ENCODE measurements around the gene VSIG4.

Gene VSIG4

DNA sequence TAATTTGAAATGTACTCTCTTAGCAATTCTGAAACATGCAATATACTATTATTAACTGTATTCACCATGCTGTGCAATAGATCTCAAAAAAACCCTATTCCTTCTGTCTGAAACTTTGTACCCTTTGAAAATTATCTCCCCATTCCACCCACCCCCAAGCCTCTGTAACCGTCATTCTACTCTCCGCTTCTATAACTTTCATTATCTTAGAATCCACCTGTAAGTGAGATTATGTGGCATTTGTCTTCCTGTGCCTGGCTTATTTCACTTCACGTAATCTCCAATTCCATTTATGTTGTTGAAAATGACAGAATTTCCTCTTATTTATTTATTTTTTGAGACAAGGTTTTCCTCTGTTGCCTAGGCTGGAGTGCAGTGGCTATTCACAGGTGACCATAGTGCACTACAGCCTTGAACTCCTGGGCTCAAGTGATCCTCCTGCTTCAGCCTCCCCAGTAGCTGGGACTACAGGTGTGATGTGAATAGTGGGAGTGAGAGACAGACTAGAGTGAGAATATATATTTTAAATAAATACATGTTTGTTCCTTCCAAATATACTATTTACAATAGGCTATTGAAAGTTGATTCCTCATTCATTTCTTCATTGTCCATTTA lies 30.5 kb downstream of the VSIG4 start:
- DNase-seq (ENCODE audit: low read depth), result no peak
- no peak overlapping the region for H3K4me3 ChIP-seq (ENCODE audit: low read length)
- TF ChIP-seq, protein P1, sequence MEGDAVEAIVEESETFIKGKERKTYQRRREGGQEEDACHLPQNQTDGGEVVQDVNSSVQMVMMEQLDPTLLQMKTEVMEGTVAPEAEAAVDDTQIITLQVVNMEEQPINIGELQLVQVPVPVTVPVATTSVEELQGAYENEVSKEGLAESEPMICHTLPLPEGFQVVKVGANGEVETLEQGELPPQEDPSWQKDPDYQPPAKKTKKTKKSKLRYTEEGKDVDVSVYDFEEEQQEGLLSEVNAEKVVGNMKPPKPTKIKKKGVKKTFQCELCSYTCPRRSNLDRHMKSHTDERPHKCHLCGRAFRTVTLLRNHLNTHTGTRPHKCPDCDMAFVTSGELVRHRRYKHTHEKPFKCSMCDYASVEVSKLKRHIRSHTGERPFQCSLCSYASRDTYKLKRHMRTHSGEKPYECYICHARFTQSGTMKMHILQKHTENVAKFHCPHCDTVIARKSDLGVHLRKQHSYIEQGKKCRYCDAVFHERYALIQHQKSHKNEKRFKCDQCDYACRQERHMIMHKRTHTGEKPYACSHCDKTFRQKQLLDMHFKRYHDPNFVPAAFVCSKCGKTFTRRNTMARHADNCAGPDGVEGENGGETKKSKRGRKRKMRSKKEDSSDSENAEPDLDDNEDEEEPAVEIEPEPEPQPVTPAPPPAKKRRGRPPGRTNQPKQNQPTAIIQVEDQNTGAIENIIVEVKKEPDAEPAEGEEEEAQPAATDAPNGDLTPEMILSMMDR (conservative IDR thresholded peaks at IDR 0.05; ENCODE audit: low read length), result no peak

DNA sequence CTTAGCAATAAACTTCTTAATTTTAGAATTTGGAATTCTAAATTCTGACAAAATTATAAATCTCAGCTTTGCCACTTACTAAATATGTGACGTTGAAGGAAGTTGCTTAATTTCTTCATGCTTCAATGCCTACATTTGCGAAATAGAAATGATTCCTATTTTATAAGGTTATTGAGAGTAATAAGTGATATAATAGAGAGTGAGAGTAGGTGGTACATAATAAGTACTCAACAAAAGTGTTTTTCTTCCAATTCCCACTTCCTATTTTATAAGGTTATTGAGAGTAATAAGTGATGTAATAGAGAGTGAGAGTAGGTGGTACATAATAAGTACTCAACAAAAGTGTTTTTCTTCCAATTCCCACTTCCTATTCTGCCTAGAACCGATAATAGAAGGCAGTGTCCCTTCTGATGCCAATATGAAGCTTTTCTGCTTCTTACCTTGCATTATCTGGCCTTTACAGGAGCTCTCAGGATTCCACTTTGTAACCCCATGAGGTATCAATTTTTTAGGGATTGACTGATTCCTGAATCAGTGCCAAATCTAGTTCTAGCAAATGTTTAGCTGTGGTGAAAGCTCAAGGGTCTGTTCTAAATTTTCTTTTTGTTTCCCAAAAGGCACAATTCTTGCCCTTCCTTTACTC lies 31.4 kb downstream of the VSIG4 start:
- DNase-seq (ENCODE audit: low read depth), result no peak
- H3K4me3 ChIP-seq (ENCODE audit: low read length), result no peak overlapping the region
- TF ChIP-seq, protein P1 (conservative IDR thresholded peaks at IDR 0.05; ENCODE audit: low read length), result no peak

DNA sequence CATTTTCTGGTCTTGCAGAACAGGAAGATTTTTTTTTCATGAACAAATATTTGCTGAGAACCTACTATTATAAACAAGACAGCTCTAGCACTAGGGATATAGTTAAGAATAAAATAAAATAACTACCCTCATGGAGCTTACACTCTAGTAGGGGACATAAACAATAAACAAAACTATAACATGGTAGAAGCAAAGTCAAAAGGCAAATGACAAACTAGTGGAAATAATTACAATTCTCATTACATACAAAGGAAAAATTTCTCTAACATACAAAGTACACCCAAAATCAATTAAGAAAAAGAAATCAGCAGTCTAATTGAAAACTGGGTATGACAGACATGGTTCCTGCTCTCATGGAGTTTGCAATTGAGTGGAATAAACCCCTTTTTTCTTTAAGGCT lies 32.0 kb downstream of the VSIG4 start:
- no peak for DNase-seq (ENCODE audit: low read depth)
- H3K4me3 ChIP-seq (ENCODE audit: low read length), result no peak overlapping the region
- TF ChIP-seq, protein P1 (conservative IDR thresholded peaks at IDR 0.05; ENCODE audit: low read length), result no peak

DNA sequence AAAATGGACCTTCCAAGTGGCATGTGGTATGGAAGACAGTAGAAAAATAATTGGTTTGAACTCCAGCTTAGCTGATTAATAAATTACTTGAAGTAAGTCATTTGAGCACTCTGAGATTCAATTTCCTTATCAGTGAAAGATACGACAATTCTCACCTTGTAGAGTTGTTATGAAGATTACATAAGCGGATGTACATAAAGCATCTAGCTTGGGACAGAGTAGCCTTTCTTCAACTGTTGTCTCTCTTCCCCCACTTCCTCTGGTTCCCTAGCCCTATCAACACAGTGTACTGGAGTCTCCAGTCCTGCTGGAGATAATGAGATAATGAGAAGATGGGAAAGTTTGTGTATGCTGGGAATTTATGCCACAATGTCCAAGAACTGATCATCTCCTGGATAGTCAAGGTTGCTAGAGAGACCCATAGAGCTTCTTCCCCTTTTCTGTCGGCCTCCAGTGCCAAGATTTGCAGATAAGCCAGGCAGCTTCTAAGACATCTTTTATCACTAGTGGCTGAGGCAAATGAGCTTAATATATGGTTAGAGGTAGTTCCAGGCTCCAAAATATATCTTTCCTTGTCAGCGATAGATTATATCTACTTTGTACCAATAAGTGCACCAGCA lies 33.9 kb downstream of the VSIG4 start:
- DNase-seq (ENCODE audit: low read depth), result no peak
- TF ChIP-seq, protein P1 (conservative IDR thresholded peaks at IDR 0.05; ENCODE audit: low read length), result no peak
- no peak overlapping the region for H3K4me3 ChIP-seq (ENCODE audit: low read length)

DNA sequence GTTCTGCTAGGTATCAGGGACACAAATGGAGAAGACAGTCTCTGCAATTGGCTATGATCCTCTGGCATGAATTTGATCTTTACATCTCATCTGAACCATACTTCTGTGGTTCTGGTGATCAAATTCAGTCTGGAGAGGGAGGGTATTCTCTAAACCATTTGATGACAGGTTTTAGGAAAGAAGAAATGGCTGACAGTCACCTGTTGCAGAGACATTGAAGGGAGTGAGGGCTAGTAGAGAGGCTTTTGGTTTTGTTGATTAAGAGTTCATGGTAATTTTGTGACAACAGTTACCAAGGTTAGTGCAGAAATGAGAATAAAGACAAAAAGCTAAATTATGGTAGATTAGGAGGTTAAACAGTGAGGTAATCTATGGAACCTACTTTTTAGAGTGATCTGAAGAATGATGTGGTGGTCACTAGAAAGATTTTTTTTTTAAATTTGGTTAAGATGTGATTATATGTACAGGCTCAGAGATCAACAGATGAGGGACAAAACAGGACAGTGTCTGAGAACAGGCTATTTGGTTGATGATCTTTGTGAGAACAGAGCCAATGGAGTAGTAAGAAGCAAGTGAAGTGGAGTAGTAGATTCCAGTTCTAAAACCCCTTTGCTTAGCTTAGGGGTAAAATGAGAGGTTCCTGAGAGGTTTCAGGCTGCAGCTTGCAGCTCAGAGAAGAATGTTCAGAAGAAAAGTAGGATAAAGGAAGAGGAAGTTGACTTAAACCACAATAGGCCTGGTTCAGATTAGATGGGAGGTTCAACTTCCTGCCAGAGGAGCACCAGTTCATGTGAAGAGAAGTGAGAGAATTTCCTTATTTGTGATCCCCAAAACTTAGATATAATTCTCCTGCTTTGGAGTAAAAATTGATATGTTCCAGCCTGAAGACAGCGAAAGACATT lies 34.7 kb downstream of the VSIG4 start:
- TF ChIP-seq, protein P1 (conservative IDR thresholded peaks at IDR 0.05; ENCODE audit: low read length), result no peak
- no peak overlapping the region for H3K4me3 ChIP-seq (ENCODE audit: low read length)
- no peak for DNase-seq (ENCODE audit: low read depth)

DNA sequence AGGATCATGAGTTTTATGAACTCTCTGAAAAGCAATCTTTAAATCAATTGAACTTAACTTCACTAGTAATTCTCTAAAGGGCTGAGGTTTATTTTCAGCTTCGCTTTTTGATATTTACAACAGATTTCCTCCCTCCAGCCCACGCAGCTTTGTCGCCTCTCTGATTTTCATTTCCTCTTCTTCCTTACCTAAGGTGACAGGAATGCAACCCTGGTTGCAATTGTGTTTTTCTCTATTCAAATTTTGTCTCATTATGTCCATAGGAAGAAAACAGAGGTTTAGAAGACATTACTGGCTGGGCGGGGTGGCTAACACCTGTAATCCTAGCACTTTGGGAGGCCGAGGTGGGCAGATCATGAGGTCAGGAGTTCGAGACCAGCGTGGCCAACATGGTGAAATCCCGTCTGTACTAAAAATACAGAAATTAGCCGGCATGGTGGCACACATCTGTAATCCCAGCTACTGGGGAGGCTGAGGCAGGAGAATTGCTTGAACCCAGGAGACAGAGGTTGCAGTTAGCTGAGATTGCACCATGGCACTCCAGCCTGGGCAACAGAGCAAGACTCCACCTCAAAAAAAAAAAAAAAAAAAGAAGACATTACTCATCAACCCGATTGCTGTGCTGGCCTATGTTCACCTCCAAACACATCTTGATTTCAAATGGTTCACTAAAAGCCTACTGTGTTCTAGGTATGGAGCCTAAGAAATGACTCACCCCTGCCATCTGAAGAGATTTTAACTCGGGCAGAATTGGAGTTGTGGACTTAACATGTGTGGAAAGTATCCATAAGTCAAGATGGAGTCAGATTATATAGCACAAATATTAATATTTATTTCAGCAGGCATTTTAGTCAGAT lies 36.8 kb downstream of the VSIG4 start:
- no peak for DNase-seq (ENCODE audit: low read depth)
- no peak overlapping the region for H3K4me3 ChIP-seq (ENCODE audit: low read length)
- TF ChIP-seq, protein P1 (conservative IDR thresholded peaks at IDR 0.05; ENCODE audit: low read length), result no peak
